Stimulated activated CD8-positive, alpha-beta memory T cell treated with anti-CD3 and anti-CD28 coated beads, Interleukin-15, amount 100 ng/mL, for 4 hours (primary cell): ENCODE results near the gene DEFB119.
"Not testable (repeated sequence)": the region's sequence is repeated elsewhere in the genome, so short reads cannot be mapped to it uniquely, and the experiment has no call there.

Experiments
- DNase-seq, 2 donors: peaks; one replicate each; pipeline ENCODE4 v3.0.0-alpha.2; 2020; ENCODE audit warnings: low read depth in 2 of 2

The DEFB119 gene, protein sequence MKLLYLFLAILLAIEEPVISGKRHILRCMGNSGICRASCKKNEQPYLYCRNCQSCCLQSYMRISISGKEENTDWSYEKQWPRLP

DNA sequence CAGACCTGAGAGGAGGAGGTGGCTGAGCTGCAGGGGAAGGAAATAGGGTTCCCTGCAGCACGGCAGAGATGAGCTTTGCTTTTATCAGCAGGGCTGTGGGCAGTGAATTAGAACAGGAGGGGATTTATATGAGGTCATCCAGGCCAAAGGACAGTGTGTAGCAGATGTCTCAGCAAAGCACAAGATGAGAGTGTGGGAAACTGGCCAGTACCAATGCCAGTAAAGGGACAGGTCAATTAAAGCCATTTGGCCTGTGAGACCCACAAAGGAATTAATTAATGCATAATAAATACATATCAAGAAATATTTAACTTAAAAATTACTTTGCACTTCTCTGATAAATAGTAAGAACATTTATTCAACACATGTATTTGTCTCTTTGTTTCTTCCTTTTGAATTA, at the start of gene DEFB119:
Gene DEFB119, minus strand, starts transcription at position 101 of the 400 bp plus-strand sequence. CDS start 107 bp downstream, outside the sequence.
- no peak for DNase-seq

DNA sequence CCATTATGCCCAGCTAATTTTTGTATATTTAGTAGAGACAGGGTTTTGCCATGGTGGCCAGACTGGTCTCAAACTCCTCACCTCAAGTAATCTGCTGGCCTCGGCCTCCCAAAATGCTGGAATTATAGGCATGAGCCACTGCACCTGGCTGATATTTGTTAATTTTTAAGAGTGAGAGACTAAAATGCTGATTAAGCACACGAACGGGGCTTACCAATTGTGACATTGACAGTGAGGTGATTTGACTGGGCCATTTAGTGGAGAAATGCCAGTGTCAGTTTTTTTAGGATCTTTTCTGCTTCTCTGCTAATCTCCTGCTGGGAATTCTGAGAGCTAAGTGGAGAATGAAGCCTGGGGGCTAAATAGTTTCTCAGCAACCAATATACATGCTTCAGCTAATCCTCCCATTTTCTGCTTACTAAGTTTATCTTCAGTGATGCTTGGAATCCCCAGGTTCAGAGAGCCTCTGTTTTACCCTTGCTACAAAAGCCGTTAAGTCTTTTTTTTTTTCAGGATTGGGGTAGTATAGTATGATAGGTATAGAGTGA, 40.3 kb upstream of the DEFB119 start:
- no peak for DNase-seq

DNA sequence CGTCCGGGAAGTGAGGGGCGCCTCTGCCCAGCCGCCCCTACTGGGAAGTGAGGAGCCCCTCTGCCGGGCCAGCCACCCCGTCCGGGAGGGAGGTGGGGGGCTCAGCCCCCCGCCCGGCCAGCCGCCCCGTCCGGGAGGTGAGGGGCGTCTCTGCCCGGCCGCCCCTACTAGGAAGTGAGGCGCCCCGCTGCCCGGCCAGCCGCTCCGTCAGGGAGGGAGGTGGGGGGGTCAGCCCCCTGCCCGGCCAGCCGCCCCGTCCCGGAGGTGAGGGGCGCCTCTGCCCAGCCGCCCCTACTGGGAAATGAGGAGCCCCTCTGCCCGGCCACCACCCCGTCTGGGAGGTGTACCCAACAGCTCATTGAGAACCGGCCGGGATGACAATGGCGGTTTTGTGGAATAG, 37.2 kb upstream of the DEFB119 start:
- DNase-seq = not testable (repeated sequence)

DNA sequence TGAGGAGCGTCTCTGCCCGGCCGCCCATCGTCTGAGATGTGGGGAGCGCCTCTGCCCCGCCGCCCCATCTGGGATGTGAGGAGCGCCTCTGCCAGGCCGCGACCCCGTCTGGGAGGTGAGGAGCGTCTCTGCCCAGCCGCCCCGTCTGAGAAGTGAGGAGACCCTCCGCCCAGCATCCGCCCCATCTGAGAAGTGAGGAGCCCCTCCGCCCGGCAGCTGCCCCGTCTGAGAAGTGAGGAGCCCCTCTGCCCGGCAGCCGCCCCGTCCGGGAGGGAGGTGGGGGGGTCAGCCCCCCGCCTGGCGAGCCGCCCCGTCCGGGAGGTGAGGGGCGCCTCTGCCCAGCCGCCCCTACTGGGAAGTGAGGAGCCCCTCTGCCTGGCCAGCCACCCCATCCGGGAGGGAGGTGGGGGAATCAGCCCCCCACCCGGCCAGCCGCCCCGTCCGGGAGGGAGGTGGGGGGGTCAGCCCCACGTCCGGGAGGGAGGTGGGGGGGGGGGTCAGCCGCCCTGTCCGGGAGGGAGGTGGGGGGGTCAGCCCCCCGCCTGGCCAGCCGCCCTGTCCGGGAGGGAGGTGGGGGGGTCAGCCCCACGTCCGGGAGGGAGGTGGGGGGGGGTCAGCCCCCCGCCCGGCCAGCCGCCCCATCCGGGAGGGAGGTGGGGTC, 36.6 kb upstream of the DEFB119 start:
- not testable (repeated sequence) for DNase-seq

DNA sequence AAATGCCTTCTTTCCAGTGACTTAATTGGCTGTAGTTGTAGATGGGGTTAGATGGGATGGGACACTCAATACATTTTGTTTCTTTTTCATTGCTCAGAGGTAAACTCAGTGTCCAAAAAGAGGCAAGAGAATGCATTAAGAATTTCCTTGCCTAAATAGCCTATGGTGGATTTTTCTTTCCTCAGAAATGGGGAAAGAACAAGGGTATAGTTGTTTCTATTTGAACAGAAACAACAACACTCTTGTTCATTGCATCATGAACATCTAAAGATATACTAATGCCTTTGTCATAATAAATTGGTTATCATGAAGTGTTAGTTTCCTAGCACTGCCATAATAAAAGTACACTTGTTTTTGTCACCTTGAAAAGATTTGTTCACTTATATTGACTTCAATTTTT, 35.4 kb upstream of the DEFB119 start:
- DNase-seq = no peak

DNA sequence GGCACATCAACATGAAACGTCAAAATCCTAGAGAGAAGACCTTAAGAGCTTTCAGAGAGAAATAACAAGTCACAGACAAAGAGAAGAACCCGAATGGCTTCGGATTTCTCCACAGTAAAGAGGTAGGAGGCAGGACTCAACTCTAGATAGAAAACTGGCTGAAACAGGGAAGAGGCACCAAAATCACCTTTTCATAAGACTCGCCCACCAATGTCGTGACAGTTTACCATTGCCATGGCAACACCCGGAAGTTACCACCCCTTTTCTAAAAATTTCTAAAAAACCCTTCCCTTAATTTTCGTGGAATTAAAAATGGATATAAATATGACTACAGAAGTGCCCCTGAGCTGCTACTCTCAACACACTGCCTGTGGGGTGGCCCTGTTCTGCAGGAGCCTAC, 27.9 kb upstream of the DEFB119 start:
- no peak for DNase-seq

DNA sequence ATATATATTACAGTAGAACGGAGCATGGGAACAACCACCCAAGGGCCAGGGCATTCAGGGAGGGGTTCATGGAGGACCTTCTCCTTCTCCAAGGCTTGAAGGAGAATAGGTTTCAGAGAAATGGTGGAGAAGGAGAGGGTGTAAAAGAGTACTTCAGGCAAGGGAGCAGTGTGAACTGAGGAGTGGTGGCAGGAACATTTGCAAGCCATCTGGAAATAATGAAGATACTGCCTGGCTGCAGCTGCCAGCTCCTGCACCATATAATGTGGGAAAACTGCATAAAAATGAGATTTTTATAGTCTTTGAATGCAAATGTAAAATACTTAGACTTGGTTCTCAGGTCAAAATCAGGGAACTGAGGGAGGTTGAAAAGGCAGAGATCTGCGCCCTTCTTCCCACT, 25.3 kb upstream of the DEFB119 start:
- no peak for DNase-seq

DNA sequence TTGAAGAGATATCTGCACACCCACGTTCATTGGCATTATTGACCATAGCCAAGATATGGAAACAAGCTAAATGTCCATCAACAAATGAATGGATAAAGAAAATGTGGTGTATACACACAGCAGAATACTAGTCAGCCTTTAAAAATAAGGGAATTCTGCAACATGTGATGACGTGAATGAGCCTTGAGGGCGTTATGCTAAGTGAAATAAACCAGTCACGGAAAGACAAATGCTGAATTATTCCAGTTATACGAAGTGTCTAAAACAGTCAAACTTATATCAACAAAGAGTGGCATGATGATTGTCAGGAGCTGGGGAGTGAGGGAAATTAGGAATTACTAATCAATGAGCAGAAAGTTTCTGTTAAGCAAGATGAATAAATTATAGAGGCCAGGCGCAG, 24.0 kb upstream of the DEFB119 start:
- no peak for DNase-seq

DNA sequence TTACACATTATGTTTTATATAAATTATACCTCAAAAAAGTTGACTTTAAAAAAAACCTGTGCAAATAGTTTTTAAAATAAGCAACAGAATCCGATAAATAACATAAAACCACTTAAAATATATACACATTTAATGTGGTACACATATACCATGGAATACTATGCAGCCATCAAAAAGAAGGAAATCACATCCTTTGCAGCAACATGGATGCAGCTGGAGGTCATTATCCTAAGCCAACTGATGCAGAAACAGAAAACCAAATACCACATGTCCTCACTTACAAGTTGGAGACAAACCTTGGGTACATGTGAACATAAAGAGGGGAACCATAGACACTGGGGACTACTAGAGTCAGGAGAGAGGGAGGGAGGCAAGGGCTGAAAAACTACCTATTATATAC, 19.6 kb upstream of the DEFB119 start:
- DNase-seq = no peak

DNA sequence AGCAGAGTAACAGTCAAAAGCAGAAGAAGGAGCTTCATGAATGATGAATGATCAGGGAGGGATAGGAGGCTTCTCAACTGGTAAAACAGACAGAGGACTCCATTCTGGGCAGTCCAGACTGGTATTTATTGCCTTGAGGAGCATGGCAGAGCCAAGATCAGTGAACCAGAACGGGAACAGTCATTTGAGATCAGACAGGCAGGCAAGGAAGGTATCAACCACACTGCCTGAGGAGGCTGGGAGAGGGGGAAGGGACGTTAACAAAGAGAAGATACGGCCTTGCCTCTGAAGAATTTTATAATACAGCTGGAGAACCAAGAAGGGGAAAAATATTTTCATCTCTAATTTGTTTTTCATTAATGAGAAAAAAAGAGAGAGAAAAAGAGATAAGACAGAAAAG, 15.7 kb upstream of the DEFB119 start, which contains the start of gene DEFB121:
Gene DEFB121, minus strand, starts transcription at position 101 of the 400 bp plus-strand sequence. Its CDS starts 63 bp downstream, at position 38.
- no peak for DNase-seq

DNA sequence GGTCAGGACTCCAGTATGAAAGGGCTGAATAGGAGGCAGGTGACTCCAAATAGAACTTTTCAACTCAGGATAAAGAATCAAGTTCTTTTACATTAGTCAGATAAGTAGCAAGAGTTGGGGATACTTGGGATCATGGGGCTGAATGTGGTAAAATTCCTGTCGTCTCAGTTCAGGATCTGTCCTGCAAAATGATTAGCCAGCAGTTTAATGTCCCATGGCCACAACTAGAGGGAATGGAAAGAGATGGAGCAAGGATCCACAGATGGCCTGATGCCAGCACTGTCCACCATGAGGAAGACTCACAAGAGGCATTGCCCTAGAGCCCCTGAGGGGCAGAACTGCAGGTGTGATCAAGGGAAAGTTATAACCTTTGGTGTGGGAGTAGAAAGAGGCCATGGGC, 13.5 kb upstream of the DEFB119 start:
- no peak for DNase-seq

DNA sequence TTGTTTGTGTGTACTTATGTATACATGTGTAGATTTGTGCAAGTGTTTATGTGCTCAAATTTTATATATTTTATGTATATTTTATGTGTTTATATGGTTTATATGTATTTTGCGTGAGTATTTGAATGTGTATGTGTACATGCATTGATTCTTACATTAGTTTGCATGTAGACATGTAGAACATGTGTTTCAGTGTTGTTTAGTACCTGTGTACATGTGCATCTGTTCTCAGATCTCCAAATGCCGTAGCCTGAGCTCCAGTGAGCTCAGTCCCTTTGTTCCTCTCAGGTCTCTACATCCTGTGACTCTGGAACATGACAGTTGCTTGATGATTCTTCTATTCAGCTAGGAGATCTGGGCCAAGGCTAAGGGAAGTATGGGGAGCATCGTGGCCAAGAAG, 4.5 kb upstream of the DEFB119 start:
- no peak for DNase-seq

DNA sequence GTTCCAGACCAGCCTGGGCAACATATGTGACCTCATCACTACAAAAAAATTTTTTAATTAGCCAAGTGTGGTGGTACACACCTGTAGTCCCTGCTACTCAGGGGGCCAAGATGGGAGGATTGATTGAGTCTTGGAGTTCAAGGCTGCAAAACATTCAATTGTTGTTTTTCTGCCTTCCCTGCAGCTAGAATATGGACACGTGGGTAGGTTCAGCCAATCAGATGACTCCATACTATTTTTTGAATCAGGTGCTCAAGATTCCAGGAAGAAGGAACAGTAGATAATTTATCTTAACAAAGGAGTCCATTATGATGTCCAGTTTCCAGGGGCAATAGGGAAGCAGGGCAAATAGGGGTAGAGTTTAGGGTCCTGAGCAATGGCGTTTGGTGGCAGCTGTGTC, 2.4 kb upstream of the DEFB119 start:
- no peak for DNase-seq

DNA sequence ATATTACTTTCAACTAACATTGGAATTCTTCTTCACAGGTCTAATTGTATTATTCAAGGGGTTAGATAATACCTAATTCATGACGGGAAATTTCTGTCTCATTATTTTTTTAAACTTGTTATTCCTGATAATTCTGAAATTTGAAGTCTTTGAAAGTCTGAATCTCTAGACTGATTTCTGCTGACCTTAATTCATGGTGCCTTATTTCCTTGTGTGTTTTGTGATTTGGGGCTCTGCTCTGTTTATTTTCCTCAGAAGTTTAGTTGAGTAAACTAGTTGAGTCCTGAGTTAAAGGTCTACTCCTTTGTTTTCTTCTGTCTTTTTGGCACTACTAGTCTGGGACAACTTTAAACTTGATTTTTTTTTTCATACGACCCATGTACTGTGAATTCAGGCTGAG, 16.0 kb downstream of the DEFB119 start:
- no peak for DNase-seq

DNA sequence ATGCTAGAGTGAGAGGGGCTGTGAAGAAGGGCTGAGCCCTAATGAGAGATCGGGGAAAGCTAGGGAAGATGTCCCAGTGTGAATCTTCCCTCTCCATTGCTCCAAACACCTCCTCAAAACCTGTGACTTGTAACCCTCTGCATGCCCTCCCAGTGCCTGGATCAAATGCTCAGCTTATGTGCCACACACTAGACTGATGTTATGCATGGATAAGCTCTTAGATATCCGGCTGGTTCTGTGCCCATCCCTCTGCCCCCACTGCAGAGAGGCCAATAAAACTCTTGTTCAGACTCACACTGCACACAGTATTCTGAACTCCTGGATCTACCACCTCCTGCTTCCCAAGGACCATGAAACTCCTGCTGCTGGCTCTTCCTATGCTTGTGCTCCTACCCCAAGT, 22.1 kb downstream of the DEFB119 start, which contains the start of gene DEFB118:
Gene DEFB118, plus strand, starts transcription at position 301 of the 400 bp plus-strand sequence. Its CDS starts 50 bp downstream, at position 351.
- DNase-seq = no peak

DNA sequence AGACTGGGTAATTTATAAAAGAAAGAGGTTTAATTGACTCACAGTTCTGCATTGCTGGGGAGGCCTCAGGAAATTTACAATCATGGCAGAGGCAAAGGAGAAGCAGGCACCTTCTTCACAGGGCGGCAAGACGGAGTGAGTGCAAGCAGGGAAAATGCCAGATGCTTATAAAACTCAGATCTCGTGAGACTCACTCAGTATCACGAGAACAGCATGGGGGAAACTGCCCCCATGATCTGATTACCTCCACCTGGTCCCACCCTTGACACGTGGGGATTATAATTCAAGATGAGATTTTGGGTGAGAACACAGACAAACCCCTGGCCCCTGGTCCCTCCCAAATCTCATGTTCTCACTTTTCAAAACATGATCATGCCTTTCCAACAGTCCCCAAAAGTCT, 26.1 kb downstream of the DEFB119 start:
- DNase-seq = not testable (repeated sequence)

DNA sequence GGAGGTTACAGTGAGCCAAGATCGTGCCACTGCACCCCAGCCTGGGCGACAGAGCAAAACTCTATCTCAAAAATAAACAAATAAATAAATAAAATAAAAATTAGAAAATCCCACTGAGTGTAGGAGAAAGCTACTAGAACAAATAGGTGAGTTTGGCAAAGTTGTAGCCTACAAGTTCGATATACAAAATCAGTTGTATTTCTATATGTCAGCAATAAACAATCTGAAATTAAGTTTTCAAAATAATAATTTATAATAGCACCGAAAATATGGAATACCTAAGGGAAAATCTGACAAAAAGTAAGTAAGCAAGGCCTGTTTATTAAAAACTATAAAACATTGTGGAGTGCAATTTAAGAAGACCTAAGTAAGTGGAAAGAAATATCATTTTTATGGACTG, 27.1 kb downstream of the DEFB119 start:
- no peak for DNase-seq

DNA sequence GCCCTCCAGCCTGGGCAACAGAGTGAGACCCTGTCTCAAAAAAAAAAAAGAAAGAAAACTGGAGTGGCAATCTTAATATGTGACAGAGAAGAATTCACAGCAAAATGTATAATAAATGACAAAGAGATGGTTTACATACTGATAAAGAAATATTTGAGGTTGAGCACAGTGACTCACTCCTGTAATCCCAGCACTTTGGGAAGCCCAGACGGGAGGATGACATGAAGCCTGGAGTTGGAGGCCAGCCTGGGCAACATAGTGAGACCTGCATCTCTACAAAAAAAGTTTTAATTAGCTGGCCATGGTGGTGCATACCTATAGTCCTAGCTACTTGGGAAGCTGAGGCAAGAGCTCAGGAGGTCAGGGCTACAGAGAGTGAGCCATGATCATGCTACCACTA, 34.4 kb downstream of the DEFB119 start:
- no peak for DNase-seq

DNA sequence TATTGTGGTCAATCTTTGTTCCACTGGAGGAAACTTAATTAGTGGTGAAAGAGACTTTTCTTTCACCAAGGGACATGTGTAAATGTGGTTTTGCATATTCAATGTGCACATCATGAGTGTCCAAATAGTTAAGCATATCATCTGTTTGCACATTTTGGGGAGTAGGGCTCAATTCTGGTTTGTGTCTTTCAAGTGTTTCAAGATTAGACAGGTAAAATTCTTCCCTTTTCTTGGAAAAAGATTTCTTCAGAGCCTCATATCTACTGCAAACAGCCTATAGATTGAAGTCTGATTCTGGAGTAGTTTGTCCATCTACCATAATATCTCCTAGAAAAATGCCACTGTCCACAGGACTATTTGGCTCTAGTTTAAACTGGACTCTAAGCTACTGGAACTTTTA, 48.9 kb downstream of the DEFB119 start:
- no peak for DNase-seq

DNA sequence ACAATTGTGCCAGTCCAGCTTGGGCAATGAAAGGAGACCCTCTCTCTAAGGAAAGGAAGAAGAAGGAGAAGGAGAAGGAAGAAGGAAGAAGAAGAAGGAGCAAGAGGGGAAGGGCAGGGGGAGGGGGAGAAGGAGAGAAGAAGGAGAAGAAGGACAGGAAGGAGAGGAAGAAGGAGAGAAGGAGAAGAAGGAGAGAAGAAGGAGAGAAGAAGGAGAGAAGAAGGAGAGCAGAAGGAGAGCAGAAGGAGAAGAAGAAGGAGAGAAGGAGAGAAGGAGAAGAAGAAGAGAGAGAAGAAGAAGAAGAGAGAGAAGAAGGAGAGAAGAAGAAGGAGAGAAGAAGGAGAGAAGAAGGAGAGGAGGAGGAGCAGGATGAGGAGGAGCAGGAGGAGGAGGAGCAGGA, 59.5 kb downstream of the DEFB119 start:
- DNase-seq = no peak
